Right renal cortex interstitium (tissue), 3 donors: Measurements from ENCODE around the gene LRRC37A. TPM values are rescaled to one million over a fixed set of nuclear protein-coding genes. Genes with fewer than 3 reads are reported as not detected.
"Not testable (repeated sequence)": the region's sequence is repeated elsewhere in the genome, so short reads cannot be mapped to it uniquely, and the experiment has no call there.

Experiments used
- DNase-seq, 3 donors: peaks; one replicate each; pipeline ENCODE4 v3.0.0-alpha.2; 2013; ENCODE audit warnings: low read depth in 3 of 3, low spot score in 2 of 3
- polyA plus RNA-seq, 3 donors: library from polyadenylated mRNA; unstranded; fragments of 120-200 nt; gene quantifications; one replicate each; pipeline ENCODE4 v1.2.1, GENCODE V29; 2013; ENCODE audit not compliant: insufficient read length in 3 of 3

The LRRC37A gene
- polyA plus RNA-seq, 3 donors, result 2.1 to 3.4 (median 2.4) TPM

- DNase-seq, result not testable (repeated sequence)
Measured at GRCh38 chr17:46286764-46287221, 8.1 kb upstream of the LRRC37A start.

- DNase-seq, result not testable (repeated sequence)
Measured at GRCh38 chr17:46287587-46287986, 7.3 kb upstream of the LRRC37A start.

GRCh38 chr17:46290906-46291546 is 3.9 kb upstream of the LRRC37A start:
- DNase-seq, result not testable (repeated sequence)

DNA sequence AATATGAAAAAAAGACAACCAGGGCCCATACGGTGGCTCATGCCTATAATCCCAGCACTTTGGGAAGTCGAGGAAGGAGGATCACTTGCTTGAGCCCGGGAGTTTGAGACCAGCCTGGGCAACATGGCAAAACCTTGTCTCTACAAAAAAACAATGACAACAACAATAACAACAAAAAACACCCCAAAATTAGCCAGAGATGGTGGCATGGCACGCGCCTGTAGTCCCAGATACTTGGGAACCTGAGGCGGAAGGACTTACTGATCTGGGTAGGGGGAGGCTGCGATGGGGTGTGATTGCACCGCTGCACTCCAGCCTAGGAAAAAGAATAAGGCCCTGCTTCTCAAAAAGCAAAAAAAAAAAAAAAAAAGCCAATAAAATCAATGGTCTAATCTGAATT is 3.3 kb upstream of the LRRC37A start:
- not testable (repeated sequence) for DNase-seq

GRCh38 chr17:46341220-46341619 is 46.3 kb downstream of the LRRC37A start:
- DNase-seq, result not testable (repeated sequence)

GRCh38 chr17:46342131-46342530 is 47.2 kb downstream of the LRRC37A start:
- DNase-seq, result not testable (repeated sequence)

GRCh38 chr17:46348345-46348744 is 53.4 kb downstream of the LRRC37A start:
- DNase-seq, result not testable (repeated sequence)

GRCh38 chr17:46349060-46349459 is 54.1 kb downstream of the LRRC37A start:
- not testable (repeated sequence) for DNase-seq

- DNase-seq, result not testable (repeated sequence)
Measured at GRCh38 chr17:46353856-46354255, 58.9 kb downstream of the LRRC37A start.

- DNase-seq, result not testable (repeated sequence)
Measured at GRCh38 chr17:46361145-46361735, 66.3 kb downstream of the LRRC37A start.

GRCh38 chr17:46361755-46362154 is 66.8 kb downstream of the LRRC37A start, which contains the start of gene ARL17B:
Gene ARL17B (minus strand): TSS chr17:46361766. CDS start chr17:46358397, 3,369 bp downstream.
- DNase-seq, result not testable (repeated sequence)

GRCh38 chr17:46367520-46367919 is 72.6 kb downstream of the LRRC37A start:
- DNase-seq, result not testable (repeated sequence)

GRCh38 chr17:46372236-46373229 is 77.6 kb downstream of the LRRC37A start:
- DNase-seq, result not testable (repeated sequence)

GRCh38 chr17:46373418-46373817 is 78.5 kb downstream of the LRRC37A start:
- DNase-seq, result not testable (repeated sequence)

GRCh38 chr17:46383118-46383517 is 88.2 kb downstream of the LRRC37A start:
- not testable (repeated sequence) for DNase-seq

DNA sequence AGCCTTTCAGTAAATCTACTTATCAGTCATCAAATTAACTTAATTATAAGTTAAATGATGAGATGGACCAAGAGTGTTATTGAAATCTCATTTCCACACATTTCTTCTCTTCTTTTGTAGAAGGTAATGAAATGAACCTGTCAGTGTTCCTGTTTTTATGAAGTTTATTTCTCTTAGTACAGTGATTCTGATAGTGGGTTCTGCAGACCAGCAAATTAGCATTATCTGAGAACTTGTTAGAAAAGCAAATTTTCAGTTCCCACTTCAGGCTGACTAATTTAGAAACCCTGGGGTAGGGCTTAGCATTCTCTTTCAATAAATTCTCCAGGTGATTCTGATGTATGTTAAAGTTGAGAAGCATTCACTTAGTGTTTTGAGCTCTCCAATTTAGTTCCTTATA is 90.6 kb downstream of the LRRC37A start:
- not testable (repeated sequence) for DNase-seq

Other genes with a start within 250 kb of the LRRC37A start
- 10 to 100 TPM; 53.4 to 57.6 (median 53.7) TPM for gene KANSL1, start 101.7 kb upstream of the LRRC37A start, polyA plus RNA-seq
- 10 to 100 TPM; 11.9 to 18.6 (median 14.5) TPM for gene ARL17B, start 66.6 kb downstream of the LRRC37A start, polyA plus RNA-seq
- 10 to 100 TPM; 21.3 to 36.3 (median 25.6) TPM for gene LRRC37A2, start 217.3 kb downstream of the LRRC37A start, polyA plus RNA-seq